K562 (cell line): ENCODE results near the gene CGNL1. TPM values are rescaled to one million over a fixed set of nuclear protein-coding genes. Genes with fewer than 3 reads are reported as not detected.

Source experiments
- ZNF41 ChIP-seq: fragments of 250-450 bp; sonication (Bioruptor Pico); conservative IDR thresholded peaks from 2 replicates; pipeline ENCODE4 v1.4.0; 2020; ENCODE audit warnings: mild to moderate bottlenecking
- polyA plus RNA-seq, 8 experiments: library from polyadenylated mRNA; depleted of rRNA in 4 of 8; stranded (reverse) in 5 of 8; unstranded in 3 of 8; fragments of >200 nt; fragmentation: Nextera tagmentation in 2 of 8; fragmentation: Illumina TruSeq in 1 of 8; extraction: Ambion mirVana in 2 of 8; extraction: Trizol in 1 of 8; gene quantifications; 2 replicates each; pipeline versions ENCODE4 v1.2.1 to v1.2.3, GENCODE V29; 2011 to 2014; ENCODE audit warnings: inconsistent platforms in 1 of 8, missing spikeins in 1 of 8
- total RNA-seq, 7 experiments: library from RNA; depleted of rRNA in 6 of 7; stranded (reverse); fragments of >200 nt in 6 of 7; fragmentation: Illumina TruSeq in 2 of 7; extraction: Trizol in 2 of 7; gene quantifications; 2 replicates each; pipeline versions ENCODE4 v1.2.1 to v1.2.3, GENCODE V29; 2011 to 2021; ENCODE audit warnings: low replicate concordance in 1 of 7
- TF ChIP-seq, protein P1 (sequence below): fragments of 450-650 bp; IDR thresholded peaks from 2 replicates; pipeline ENCODE4 v1.6.1; 2016; ENCODE audit warnings: low read depth

The CGNL1 gene
- total and polyA plus RNA-seq, 9 of the 15 experiments (the other 6 are each of a cell fraction or from before 2014, with no cell fraction given), result 0.01 to 0.07 TPM; not detected in 7

DNA sequence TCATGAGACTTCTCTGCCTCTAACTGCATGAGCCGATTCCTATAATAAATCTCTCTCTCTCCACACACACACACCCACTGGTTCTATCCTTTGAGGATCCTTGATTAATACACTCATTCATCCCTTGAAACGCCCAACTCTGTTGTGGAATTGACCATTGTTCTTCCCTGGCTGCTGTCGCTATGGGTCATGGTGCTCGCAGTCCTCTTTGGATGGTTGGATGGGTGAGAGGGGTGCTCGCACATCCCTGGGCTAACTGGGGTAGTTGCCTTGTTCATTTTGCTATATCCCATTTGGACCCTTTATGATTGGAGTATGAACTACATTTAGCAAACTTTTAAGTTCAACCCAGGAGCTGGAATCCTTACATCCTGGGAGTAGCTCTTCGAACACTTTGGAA, 181.5 kb downstream of the CGNL1 start (continued):
- no peak for TF ChIP-seq ZNF41 (CRISPR knock-in tag)
- TF ChIP-seq, protein P1, sequence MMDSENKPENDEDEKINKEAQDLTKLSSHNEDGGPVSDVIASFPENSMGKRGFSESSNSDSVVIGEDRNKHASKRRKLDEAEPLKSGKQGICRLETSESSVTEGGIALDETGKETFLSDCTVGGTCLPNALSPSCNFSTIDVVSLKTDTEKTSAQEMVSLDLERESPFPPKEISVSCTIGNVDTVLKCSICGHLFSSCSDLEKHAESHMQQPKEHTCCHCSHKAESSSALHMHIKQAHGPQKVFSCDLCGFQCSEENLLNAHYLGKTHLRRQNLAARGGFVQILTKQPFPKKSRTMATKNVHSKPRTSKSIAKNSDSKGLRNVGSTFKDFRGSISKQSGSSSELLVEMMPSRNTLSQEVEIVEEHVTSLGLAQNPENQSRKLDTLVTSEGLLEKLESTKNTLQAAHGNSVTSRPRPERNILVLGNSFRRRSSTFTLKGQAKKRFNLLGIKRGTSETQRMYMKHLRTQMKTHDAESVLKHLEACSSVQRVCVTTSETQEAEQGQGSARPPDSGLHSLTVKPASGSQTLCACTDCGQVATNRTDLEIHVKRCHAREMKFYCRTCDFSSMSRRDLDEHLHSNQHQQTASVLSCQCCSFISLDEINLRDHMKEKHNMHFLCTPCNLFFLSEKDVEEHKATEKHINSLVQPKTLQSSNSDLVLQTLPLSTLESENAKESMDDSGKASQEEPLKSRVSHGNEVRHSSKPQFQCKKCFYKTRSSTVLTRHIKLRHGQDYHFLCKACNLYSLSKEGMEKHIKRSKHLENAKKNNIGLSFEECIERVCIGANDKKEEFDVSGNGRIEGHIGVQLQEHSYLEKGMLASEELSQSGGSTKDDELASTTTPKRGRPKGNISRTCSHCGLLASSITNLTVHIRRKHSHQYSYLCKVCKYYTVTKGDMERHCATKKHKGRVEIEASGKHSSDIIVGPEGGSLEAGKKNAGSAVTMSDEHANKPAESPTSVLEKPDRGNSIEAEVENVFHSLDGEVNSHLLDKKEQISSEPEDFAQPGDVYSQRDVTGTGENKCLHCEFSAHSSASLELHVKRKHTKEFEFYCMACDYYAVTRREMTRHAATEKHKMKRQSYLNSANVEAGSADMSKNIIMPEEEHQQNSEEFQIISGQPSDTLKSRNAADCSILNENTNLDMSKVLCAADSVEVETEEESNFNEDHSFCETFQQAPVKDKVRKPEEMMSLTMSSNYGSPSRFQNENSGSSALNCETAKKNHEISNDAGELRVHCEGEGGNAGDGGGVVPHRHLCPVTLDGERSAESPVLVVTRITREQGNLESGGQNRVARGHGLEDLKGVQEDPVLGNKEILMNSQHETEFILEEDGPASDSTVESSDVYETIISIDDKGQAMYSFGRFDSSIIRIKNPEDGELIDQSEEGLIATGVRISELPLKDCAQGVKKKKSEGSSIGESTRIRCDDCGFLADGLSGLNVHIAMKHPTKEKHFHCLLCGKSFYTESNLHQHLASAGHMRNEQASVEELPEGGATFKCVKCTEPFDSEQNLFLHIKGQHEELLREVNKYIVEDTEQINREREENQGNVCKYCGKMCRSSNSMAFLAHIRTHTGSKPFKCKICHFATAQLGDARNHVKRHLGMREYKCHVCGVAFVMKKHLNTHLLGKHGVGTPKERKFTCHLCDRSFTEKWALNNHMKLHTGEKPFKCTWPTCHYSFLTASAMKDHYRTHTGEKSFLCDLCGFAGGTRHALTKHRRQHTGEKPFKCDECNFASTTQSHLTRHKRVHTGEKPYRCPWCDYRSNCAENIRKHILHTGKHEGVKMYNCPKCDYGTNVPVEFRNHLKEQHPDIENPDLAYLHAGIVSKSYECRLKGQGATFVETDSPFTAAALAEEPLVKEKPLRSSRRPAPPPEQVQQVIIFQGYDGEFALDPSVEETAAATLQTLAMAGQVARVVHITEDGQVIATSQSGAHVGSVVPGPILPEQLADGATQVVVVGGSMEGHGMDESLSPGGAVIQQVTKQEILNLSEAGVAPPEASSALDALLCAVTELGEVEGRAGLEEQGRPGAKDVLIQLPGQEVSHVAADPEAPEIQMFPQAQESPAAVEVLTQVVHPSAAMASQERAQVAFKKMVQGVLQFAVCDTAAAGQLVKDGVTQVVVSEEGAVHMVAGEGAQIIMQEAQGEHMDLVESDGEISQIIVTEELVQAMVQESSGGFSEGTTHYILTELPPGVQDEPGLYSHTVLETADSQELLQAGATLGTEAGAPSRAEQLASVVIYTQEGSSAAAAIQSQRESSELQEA, result no peak
